Hematopoietic multipotent progenitor cell (in vitro differentiated cells): Measurements from ENCODE around the gene GAMT. TPM values are rescaled to one million over a fixed set of nuclear protein-coding genes. Genes with fewer than 3 reads are reported as not detected.

Source experiments
- DNase-seq, 3 donors: peaks; one replicate each; pipeline ENCODE4 v3.0.0-alpha.2; 2011 to 2015; ENCODE audit warnings: low read depth in 2 of 3, low spot score in 2 of 3
- total RNA-seq: library from RNA; depleted of rRNA; stranded (reverse); fragments of >200 nt; gene quantifications from one replicate; pipeline ENCODE4 v1.2.3, GENCODE V29; 2012

Gene GAMT
- total RNA-seq, 1 donor: 32.0 TPM

DNA sequence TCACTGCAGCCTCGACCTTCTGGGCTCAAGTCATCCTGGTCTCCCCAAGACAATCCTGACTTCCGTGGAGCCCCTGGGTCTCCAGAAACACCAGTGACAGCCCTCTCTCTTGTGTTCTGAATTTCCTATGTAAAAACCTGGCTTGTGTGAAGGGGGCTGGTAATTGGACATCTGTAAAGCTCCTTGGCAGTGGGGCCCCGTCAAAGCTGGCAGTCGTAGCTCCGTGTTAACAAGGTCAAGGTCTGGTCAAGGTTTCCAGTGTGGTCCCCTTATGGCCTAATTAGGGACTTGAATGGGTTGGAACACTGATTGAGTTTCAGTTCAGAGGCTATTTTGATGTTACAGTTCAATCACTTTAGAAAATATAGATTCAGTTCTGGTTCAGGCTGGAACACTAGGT is 50.5 kb downstream of the GAMT start:
- no peak for DNase-seq

DNA sequence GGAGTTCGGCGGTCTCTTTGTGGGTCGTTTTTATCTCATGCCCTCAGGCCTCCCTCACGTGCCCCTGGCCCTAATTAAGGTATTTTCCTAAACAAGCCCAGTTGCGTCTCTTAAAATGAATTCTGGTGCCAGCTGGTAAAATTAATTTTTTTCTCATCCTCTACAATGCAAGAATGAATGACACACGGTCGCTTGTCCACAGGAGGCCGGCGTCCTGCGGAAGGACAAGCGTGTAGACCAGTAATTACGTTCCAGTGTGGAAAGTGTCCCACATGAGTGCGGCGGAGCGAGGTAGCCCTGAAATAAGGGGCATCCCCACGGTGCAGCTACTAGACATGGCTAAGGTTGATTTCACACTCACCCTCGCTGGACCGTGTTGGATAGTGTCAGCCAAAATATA is 52.1 kb downstream of the GAMT start:
- DNase-seq: no peak

Other genes with a start within 250 kb of the GAMT start
- 60.3 TPM for gene SBNO2, start 227.3 kb downstream of the GAMT start, total RNA-seq
- gene STK11, start 195.8 kb downstream of the GAMT start, total RNA-seq: 104 TPM
- 0.27 TPM for gene CBARP, start 163.5 kb downstream of the GAMT start, total RNA-seq
- gene ATP5F1D, start 159.8 kb downstream of the GAMT start, total RNA-seq: 52.2 TPM
- gene MIDN, start 153.0 kb downstream of the GAMT start, total RNA-seq: 64.9 TPM
- 220 TPM for gene CIRBP, start 132.2 kb downstream of the GAMT start, total RNA-seq
- gene FAM174C, start 126.0 kb downstream of the GAMT start, total RNA-seq: 30.7 TPM
- not detected for gene EFNA2, start 115.7 kb downstream of the GAMT start, total RNA-seq
- 121 TPM for gene NDUFS7, start 17.6 kb downstream of the GAMT start, total RNA-seq
- gene DAZAP1, start 6.0 kb upstream of the GAMT start, total RNA-seq: 46.9 TPM
- gene RPS15, start 36.9 kb upstream of the GAMT start, total RNA-seq: 2,062 TPM
- 0.27 TPM for gene APC2, start 48.6 kb upstream of the GAMT start, total RNA-seq
- 37.7 TPM for gene C19orf25, start 77.7 kb upstream of the GAMT start, total RNA-seq
- gene PCSK4, start 88.8 kb upstream of the GAMT start, total RNA-seq: 11.6 TPM
- 3.2 TPM for gene REEP6, start 89.6 kb upstream of the GAMT start, total RNA-seq
- not detected for gene ADAMTSL5, start 111.5 kb upstream of the GAMT start, total RNA-seq
- gene PLK5, start 122.5 kb upstream of the GAMT start, total RNA-seq: not detected
- gene MEX3D, start 166.8 kb upstream of the GAMT start, total RNA-seq: 4.8 TPM
- 80.2 TPM for gene MBD3, start 191.3 kb upstream of the GAMT start, total RNA-seq
- 36.9 TPM for gene UQCR11, start 203.9 kb upstream of the GAMT start, total RNA-seq